Measurements from ENCODE around the gene DARS1.

DARS1 gene

GRCh38 chr2:135994281-135994680, 8.9 kb upstream of the DARS1 start:
- no peak for TF ChIP-seq CTCF (IDR thresholded peaks at IDR 0.05)

- TF ChIP-seq CTCF (IDR thresholded peaks at IDR 0.05): no peak
Observed at GRCh38 chr2:135993421-135993820, 8.0 kb upstream of the DARS1 start.

GRCh38 chr2:135991861-135992260, 6.4 kb upstream of the DARS1 start:
- no peak for TF ChIP-seq CTCF (IDR thresholded peaks at IDR 0.05)

GRCh38 chr2:135987441-135987840, 2.0 kb upstream of the DARS1 start:
- no peak for TF ChIP-seq CTCF (IDR thresholded peaks at IDR 0.05)

- no peak for TF ChIP-seq CTCF (IDR thresholded peaks at IDR 0.05)
Observed at GRCh38 chr2:135986507-135986906, 1.1 kb upstream of the DARS1 start.

GRCh38 chr2:135985826-135986393, 484 bp upstream of the DARS1 start:
- no peak for TF ChIP-seq CTCF (IDR thresholded peaks at IDR 0.05)

GRCh38 chr2:135984199-135985017, 1.0 kb downstream of the DARS1 start:
- no peak for TF ChIP-seq CTCF (IDR thresholded peaks at IDR 0.05)
